HG02885 (cell line): ENCODE measurements around the gene ACP4.
"Not testable (repeated sequence)": the region's sequence is repeated elsewhere in the genome, so short reads cannot be mapped to it uniquely, and the experiment has no call there.

ENCODE experiments used
- ATAC-seq: cut with Tn5 transposase; IDR thresholded peaks from one replicate; pipeline ENCODE4 v1.9.1; 2021; ENCODE audit warnings: mild to moderate bottlenecking; ENCODE audit not compliant: unreplicated experiment, poor library complexity

Gene ACP4, protein sequence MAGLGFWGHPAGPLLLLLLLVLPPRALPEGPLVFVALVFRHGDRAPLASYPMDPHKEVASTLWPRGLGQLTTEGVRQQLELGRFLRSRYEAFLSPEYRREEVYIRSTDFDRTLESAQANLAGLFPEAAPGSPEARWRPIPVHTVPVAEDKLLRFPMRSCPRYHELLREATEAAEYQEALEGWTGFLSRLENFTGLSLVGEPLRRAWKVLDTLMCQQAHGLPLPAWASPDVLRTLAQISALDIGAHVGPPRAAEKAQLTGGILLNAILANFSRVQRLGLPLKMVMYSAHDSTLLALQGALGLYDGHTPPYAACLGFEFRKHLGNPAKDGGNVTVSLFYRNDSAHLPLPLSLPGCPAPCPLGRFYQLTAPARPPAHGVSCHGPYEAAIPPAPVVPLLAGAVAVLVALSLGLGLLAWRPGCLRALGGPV

DNA sequence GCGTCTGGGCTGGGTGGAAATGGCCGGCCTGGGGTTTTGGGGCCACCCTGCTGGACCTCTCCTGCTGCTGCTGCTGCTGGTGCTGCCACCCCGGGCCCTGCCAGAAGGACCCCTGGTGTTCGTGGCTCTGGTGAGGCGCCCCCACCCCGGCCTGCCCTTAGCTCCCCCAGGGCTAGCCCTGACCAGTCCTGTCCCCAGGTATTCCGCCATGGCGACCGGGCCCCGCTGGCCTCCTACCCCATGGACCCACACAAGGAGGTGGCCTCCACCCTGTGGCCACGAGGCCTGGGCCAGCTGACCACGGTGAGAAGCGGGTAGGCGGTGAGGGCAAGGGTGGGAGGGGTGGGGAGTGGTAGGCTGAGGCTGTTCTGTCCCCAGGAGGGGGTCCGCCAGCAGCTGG is at the start of gene ACP4:
TSS of gene ACP4 (plus strand) at position 20 of the 400 bp plus-strand sequence. CDS start at position 20, 0 bp downstream.
- ATAC-seq: no peak

DNA sequence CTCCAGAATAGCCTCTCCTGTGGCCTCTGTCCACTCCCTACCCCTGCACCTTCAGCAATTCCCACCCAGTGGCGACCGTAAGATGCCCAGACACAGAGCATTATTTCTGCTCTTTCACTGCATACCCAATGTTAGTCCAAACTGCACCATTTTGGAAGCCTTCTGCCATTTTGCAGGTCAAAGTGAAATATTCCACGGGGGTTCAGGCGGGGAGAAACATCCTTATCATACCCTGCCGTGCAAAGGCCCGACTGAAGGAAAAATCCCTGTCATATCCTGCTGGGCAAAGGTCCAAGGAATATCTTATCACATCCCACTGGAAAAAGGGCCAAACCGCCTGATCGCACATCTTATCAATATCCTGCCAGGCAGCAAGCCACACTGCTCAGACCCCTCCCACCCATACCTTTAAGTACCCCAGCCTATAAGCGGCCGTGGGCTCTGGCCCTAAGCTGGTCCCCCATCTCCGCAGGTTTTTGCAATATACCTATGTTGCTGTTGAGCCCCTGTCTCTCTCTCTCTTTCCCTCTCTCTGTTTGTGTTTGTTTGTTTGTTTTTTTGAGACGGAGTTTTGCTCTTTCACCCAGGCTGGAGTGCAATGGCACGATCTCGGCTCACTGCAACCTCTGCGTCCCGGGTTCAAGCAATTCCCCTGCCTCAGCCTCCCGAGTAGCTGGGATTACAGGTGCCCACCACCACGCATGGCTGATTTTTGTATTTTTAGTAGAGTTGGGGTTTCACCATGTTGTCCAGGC is 48.9 kb upstream of the ACP4 start:
- no peak for ATAC-seq

DNA sequence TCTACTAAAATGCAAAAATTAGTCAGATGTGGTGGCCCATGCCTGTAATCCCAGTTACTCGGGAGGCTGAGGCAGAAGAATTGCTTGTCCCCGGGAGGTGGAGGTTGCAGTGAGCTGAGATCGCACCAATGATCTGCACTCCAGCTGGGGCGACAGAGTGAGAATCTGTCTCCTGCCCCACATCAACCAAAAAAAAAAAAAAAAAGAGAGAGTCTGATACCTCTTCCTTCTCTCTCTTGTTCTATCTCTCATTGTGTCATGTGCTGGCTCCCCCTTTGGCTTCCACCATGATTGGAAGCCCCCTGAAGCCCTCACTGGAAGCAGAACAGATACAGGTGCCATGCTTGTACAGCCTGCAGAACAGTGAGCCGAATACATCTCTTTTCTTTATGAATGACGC is 46.7 kb upstream of the ACP4 start:
- ATAC-seq: no peak

DNA sequence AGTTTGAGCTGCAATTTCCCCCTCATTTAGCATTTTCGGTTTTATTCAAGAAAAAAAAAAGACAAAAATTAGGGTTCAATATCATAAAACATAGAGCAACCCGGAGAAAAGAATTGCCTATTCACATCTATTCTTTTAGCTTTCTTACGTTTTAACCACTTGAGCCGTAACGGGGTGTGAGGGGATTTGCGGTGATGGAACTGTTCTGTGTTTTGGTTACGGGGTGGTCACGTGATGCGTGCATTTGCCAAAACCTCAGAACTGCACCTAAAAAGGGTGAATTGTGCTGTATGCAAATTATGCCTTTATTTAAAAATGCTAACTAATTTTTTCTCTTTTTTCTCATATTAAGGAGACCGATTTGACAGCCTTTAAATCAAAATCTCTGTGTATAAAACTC is 45.0 kb upstream of the ACP4 start:
- no peak for ATAC-seq

DNA sequence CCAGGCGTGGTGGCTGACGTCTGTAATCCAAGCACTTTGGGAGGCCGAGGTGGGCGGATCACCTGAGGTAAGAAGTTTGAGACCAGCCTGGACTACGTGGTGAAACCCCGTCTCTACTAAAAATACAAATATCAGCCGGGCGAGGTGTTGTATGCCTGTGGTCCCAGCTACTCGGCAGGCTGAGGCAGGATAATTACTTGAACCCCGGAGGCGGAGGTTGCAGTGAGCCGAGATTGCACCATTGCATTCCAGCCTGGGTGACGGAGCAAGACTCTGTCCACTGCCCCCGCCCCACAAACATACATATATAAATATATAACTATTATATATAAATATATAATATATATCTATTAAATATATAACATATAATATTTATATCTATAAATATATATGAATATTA is 43.1 kb upstream of the ACP4 start:
- ATAC-seq: not testable (repeated sequence)

DNA sequence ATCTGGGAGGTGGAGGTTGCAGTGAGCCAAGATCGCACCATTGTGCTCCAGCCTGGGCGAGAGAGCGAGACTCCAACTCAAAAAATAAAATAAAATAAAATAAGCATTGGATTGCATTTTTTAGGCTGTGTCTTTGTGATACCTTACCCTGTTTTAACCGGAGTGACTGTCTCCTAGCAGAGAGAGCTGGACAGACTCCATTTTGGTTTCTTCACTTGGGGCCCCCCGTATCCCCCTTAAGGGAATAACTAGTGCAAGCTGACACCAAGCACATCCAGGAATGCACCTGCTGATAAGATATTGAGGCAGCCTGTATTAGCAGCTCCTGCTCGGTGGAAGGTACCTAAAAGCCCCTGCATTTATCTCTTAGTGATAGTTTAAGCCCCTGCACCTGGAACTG is 40.7 kb upstream of the ACP4 start:
- no peak for ATAC-seq

DNA sequence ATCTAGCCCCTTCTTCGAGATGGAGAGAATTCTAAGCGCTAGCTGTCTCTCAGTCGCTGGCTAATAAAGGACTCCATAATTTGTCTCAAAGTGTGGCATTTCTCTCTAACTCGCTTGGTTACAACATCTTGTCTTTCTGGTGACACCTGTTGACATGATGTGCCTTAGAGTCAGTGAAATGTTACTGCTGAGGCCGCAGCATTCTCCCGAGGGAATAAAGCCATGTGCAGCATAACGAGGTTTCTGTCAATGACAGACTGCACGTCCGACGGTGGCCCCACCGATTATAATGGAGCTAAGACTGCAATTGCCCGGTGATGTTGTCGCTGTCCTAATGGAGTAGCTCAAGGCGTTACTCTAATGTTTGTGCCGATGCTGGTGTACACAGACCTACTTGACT is 40.2 kb upstream of the ACP4 start:
- no peak for ATAC-seq

DNA sequence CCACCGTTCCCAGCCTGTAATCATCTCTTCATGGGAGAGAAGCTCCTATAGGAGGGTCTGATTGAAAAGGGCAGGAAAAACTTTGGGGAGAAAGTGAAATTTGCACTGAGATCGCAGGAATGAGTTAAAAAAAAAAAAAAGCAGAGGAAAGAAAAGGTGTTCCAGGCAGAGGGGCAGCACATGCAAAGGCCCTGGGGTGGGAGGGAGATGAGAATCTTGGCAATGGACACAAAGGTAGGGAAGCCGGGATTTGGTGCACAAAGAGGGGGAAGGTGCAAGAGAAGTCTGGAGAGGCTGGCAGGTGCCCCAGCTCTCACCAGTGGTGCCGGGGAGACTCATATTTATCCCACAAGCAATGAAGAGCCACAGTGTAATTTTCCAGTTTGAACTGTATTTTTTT is 36.3 kb upstream of the ACP4 start:
- no peak for ATAC-seq

DNA sequence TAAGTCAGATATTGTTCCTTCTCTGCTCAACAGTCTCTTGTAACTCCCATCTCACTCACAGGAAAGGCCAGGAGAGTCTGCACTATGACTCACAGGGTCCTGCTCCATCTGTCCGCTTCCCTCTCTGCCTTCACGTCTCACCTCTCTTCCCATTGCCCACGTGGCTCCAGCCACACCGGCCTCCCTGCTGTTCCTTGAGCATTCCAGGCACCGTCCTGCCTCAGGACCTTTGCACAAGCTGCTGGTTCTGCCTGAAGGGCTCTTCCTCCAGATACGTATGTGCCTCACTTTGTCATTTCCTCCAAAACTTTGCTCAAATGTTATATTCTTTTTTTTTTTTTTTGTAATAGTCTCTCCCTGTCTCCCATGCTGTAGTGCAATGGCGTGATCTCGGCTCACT is 34.0 kb upstream of the ACP4 start:
- not testable (repeated sequence) for ATAC-seq

DNA sequence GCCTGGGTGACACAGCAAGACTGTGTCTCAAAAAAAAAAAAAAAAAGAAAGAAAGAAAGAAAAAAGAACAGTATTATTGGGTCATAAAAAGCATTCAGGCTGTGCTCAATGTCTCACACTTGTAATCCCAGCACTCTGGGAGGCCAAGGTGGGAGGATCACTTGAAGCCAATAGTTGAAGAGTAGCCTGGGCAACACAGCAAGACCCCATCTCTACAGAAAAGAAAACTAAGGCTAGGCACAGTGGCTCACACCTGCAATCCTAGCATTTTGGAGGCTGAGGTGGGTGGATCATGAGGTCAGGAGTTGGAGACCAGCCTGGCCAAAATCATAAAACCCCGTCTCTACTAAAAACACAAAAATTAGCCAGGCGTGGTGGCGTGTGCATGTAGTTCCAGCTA is 32.6 kb upstream of the ACP4 start:
- not testable (repeated sequence) for ATAC-seq

DNA sequence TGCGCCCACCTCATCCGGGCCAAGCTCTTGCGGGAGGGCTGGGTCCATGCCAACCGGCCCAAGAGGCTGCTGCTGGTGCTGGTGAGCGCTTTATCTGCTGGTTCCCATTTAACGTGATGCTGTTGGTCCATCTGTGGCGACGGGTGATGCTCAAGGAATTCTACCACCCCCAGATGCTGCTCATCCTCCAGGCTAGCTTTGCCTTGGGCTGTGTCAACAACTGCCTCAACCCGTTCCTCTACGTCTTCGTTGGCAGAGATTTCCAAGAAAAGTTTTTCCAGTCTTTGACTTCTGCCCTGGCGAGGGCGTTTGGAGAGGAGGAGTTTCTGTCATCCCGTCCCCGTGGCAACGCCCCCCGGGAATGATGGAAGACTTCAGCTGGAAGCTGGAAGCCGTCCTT is 31.1 kb upstream of the ACP4 start:
- not testable (repeated sequence) for ATAC-seq

DNA sequence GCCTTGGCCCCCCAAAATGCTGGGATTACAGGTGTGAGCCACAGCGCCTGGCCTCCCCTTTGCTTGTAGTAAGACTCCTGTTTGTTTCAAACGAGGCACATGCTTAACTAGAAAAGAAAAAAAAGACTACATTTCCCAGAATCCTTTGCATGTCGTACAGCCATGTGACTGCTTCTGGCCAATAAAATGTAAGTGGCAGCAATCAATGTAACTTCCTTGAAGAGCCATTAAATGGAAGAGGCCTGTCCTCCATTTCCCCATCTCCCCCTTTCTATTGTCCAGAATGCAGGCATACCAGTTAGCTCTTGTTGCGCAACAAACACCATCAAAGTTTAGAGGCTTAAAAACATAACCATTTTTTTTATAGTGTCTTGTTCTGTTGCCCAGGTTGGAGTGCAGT is 30.3 kb upstream of the ACP4 start:
- ATAC-seq: no peak

DNA sequence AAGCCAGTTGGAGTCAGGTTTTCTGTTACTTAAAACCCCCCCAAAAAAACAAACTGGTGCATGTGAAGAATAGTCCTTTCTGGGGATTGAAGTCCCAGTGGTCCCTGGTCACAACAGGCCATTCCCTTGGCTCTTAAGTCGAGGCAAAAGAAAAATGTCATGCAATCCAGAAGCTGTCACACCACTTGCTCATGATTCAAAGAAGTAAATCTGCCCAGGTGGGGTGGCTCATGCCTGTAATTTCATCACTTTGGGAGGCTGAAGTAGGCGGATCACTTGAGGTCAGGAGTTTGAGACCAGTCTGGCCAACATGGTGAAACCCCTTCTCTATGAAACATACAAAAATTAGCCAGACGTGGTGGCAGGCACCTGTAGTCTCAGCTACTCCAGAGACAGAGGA is 28.7 kb upstream of the ACP4 start:
- ATAC-seq: not testable (repeated sequence)

DNA sequence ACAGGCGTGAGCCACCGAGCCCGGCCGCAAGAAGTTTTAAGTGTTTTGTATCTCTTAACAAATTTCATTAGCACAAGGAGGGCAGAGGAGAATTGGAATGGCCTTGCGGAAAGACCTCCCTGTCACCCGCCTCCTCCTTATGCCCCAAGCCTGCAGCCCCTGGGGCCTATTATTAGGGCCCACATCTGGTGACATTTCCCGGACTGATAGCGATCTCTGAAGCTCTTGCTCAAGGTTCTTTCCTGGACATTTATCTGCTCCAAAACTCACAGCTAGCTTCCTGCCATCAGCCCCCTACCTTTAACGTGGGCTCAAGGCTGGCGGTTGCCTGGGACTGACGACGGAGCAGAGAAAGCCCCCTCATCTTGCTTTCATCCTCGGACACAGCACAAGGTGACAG is 26.7 kb upstream of the ACP4 start:
- not testable (repeated sequence) for ATAC-seq

DNA sequence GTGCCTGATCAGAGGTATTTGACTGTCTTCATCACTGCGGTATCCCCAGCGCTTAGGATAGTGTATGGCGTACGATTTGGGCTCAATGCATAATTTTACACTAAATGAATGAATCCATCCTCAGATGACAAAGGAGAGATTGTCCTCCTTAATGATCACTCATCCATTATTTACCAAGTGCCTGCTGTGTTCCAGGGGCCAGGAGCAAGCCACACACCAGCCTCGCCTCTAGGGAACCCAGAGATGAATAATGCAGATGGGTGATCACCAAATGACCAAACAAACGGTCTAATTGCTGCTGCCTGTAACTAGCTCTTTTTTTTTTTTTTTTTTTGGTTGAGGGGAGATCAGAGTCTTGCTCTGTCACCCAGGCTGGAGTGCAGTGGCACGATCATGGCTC is 25.8 kb upstream of the ACP4 start:
- ATAC-seq: no peak

DNA sequence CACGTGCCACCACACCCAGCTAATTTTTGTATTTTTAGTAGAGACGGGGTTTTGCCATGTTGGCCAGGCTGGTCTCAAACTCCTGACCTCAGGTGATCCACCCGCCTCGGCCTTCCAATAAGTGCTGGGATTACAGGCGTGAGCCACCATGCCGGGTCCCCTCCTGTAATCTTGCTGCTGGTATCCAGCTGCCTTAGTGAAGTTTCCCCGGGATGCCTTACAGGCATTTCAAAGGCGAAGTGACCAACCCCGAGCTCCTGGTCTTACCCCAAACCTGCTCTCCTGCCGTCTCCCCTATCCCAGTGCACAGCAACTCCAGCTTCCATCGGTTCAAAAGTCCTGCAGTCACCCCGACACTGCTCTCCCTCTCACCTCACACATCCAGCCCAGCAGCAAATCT is 23.5 kb upstream of the ACP4 start:
- not testable (repeated sequence) for ATAC-seq

DNA sequence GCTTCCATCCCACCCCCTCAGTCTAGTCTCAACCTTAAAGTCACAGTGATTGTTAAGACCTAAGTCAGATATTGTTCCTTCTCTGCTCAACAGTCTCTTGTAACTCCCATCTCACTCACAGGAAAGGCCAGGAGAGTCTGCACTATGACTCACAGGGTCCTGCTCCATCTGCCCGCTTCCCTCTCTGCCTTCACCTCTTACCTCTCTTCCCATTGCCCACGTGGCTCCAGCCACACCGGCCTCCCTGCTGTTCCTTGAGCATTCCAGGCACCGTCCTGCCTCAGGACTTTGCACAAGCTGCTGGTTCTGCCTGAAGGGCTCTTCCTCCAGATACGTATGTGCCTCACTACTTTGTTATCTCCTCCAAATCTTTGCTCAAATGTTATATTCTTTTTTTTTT is 23.0 kb upstream of the ACP4 start:
- ATAC-seq: not testable (repeated sequence)

DNA sequence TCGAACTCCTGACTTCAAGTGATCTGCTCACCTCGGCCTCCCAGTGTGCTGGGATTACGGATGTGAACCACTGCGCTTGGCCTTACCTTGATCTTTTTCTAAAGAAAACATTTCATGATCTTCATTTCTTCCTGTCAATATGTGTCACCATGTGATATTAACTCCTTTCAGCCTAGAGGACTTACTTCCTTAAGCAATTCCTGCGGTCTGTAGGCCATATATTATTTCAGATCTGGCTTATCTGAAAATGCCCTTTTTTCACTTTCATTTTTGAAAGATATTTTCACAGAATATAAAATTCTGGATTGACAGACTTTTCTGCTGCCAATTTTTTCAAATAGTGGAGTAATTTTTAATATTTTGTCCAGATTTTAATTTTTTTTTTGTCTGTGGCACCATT is 21.9 kb upstream of the ACP4 start:
- no peak for ATAC-seq

DNA sequence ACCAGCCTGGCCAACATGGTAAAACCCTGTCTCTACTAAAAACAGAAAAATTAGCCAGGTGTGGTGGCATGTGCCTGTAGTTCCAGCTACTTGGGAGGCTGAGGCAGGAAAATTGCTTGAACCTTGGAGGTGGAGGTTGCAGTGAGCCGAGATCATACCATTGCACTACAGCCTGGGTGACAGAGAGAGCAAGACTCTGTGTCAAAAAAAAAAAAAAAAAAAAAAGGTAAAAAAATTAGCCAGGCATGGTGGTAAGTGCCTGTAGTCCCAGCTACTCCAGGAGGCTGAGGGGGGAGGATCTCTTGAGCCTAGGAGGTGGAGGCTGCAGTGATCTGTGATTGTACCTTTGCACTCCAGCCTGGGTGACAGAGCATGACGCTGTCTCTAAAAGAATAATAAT is 20.1 kb upstream of the ACP4 start, which contains the start of gene GPR32:
TSS of gene GPR32 (plus strand) at position 301 of the 400 bp plus-strand sequence. CDS start 137 bp downstream, outside the sequence.
- not testable (repeated sequence) for ATAC-seq

DNA sequence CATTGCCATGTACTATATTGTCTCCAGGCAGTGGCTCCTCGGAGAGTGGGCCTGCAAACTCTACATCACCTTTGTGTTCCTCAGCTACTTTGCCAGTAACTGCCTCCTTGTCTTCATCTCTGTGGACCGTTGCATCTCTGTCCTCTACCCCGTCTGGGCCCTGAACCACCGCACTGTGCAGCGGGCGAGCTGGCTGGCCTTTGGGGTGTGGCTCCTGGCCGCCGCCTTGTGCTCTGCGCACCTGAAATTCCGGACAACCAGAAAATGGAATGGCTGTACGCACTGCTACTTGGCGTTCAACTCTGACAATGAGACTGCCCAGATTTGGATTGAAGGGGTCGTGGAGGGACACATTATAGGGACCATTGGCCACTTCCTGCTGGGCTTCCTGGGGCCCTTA is 19.3 kb upstream of the ACP4 start:
- ATAC-seq: no peak

DNA sequence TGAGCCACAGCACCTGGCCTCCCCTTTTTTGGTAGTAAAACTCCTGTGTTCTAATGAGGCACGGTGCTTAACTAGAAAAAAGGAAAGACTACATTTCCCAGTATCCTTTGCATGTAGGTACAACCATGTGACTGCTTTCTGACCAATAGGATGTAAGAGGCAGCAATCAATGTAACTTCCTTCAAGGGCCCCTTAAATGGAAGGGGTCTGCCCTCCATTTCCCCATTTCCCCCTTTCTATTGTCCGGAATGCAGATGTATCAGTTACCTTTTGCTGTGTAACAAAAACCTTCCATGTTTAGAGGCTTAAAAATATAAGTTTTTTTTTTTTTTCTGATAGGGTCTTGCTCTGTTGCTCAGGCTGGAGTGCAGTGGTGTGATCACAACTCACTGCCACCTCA is 17.7 kb upstream of the ACP4 start:
- no peak for ATAC-seq
